T-helper 22 cell (primary cell): ENCODE results near the gene TPMT.

ENCODE experiments used
- DNase-seq: peaks from one replicate; pipeline ENCODE4 v3.0.0-alpha.2; 2020; ENCODE audit warnings: low read depth

Gene TPMT

GRCh38 chr6:18115356-18115755 lies 39.5 kb downstream of the TPMT start:
- DNase-seq, result no peak

DNA sequence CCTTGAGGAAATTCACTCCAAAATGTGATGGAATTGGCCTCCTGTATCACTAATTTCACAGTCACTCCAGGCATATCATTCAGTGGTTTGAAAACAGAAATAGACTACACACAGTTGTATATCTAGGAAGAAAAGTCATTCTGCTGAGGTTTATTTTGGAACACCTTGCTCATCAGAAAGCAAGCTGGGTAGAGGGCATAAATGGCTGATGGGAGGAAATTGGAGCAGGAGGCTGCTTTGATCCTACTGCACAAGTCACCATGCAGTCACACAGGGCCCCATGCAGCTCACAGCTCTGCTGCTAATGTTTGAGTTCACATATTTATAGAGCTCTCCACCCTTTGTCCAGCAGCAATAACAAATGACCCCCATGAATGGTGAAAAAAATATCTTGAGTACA lies 44.7 kb downstream of the TPMT start:
- no peak for DNase-seq

GRCh38 chr6:18107061-18107460 lies 47.8 kb downstream of the TPMT start:
- DNase-seq, result no peak

DNA sequence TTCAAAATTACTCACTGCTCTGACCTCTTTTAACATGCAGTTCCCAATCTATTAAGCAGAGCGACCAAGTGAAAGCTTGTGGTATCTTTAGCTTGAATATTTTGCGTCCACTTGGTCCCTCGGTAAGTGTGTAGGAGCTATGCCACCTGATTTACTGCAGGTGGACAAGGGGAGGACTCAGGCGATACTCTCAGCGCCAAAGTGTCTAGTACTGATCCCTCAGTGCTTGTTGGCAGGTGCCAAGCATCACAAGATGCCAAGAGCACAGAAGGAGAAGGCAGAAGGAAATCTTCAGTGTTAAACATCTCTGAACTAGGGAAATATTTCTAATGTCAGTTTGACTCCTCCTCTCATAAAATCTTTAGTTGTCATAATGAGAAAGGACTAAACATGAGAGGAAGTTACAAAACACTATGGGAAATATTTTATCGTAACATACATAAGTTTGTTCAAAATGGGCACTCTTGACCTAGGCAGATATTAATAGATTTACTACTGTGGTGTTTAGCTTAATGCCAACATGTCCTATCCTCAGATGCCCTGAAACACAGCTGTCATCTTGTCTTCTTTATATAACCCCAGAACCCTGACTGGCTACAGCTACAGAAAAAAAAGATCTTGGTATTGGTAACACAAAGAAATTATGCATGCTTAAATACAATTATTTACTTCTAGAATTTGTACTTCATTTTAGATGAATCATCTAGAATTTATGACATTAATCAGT lies 51.9 kb downstream of the TPMT start:
- DNase-seq, result no peak

GRCh38 chr6:18101873-18102272 lies 53.0 kb downstream of the TPMT start:
- DNase-seq, result no peak

- no peak for DNase-seq
Observed at GRCh38 chr6:18101271-18101670, 53.6 kb downstream of the TPMT start.

GRCh38 chr6:18100296-18100695 lies 54.6 kb downstream of the TPMT start:
- DNase-seq, result no peak

DNA sequence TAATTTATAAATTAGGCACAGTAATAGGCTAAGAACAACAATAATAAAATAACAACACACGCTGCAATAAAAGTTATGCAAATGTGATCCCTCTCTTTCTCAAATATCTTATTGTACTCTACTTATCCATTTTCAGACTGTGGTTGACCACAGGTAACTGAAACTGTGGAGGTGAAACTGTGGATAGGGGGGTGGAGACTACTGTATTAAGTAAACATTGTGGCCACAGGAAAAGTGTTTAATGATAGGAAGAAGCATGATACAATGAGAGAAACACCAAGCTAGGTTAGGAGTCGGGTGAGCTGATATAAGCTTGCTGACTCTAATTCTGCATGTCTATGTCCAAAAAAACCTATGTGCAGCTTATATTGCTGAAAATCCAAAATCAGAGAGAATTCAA lies 55.4 kb downstream of the TPMT start:
- DNase-seq, result no peak

GRCh38 chr6:18096423-18096822 lies 58.5 kb downstream of the TPMT start:
- DNase-seq, result no peak

- no peak for DNase-seq
Observed at GRCh38 chr6:18091382-18091781, 63.5 kb downstream of the TPMT start.

- DNase-seq, result no peak
Observed at GRCh38 chr6:18090349-18090786, 64.5 kb downstream of the TPMT start.

DNA sequence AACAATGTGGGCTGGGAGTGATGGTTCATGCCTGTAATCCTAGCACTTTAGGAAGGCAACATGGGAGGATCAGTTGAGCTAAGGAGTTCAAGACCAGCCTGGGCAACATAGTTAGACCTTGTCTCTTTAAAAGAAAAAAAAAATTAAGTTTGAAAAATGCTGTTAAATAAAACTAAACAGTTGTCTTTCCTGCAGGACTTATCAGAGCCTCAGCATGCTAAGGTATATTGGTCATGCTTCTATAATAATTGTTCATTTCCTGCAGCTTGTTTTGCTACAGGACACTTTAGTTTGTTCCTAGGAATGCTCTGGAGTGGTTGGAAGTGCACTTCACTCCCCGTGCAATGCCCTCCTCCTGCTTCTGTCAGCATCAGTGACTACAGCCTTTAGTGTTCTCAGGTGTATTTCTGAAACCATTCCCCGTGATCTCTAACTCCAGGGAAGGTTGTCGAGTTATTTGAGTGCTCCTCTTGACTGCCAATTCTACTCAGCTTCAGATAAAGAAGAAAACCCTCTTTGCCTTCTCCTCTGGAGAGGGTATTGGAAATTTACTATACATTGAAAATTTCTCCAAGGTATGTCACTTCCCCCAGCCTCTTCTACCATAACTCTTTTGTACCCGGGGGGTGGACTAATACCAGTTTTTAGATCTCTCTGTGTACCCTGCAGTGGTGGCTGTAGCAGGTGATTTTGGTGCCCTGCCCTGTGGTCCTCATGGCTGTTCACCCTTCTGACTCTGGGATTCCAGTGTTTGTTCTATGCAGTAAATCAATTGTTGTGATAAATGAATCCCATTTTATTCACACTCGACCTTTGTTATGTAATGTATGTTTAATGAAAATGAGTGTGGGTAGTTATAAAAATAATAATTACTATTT lies 66.2 kb downstream of the TPMT start:
- DNase-seq, result no peak

DNA sequence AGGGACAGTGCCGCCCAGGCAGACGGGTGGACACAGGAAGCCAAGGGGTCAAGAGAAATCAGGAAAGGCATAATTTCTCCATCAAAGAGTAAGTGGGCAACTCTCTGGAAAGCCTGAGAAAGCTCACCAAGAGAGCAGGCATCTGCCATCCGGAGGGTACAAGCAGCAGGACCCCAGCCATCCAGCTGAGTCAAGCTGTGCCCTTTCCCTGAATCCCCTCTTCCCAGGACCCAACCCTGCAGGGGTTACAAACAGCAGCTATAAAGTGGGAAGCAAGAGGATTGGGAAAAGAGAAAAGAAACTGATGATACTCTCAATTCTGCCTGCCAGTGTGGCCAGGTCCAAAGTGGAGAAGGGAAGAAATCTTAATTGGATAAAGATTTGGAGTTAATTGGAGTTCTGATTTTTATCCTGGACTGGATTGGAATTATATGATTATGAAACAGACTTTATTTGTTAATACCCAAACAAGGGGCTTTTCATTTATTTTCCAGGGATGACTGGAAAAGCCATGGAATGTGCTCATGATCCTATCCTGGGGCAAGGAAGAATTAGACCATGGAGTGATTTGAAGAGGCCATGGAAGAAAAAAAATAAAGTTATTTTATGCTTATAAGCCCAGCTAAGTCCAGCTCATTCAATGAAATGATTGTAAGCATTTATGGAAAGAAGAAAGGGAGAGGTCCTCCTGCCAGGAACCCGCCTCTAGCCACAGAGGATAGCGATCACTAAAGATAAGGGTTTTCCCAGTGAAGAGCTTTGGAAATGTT lies 67.3 kb downstream of the TPMT start:
- DNase-seq, result no peak

DNA sequence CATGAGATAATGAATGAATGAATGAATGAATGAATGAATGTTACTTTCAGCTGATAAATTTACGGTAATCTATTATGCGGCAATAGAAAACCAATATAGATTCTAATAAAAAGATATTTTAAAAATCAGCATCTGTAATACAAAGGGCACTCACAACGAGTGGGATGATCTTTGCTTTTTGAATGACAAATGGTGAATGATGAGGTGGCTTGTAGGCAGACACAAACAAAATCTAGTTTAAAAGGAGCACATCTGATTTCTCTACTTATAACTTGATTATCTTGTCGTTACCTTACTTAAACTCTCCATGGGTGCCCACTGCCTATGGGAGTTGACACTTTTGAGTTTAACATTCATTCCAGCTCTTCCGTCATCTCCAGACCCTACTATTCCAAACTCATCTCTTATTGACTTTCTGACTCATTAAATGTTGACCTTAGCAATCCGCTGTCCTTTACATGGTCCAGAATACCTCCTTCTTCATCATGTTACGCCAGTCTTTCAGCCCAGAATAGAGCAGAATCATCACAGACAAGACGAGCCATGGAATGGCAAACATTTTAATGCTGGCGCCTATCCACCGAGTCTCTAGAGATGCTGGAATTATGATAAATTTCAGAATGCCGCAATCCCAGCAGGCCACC lies 73.7 kb downstream of the TPMT start:
- no peak for DNase-seq

DNA sequence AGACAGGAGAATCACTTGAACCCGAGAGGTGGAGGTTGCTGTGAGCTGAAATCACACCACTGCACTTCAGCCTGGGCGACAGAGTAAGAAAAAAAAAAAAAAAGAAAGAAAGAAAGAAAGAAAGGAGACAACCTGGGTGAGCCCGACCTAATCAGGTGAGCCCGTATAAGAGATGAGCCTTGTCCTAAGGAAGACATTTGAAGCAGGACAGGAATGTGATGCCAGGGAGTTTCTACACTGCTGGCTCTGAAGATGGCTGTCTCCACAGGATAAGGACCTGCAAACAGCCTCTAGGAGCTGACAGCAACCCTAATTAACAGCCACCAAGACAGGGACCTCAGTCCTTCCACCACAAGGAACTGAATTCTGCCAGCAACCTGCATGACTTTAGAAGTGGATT lies 74.3 kb downstream of the TPMT start:
- DNase-seq, result no peak

GRCh38 chr6:18078866-18079265 lies 76.0 kb downstream of the TPMT start:
- no peak for DNase-seq
